K562 (cell line): ENCODE data around the gene SLC25A10. TPM values are rescaled to one million over a fixed set of nuclear protein-coding genes. Genes with fewer than 3 reads are reported as not detected.

ENCODE experiments used
- MAZ ChIP-seq, 2 experiments: fragments of 450-650 bp in 1 of 2; sonication (generic) in 1 of 2; formaldehyde crosslinking; IDR thresholded peaks in 1 of 2; conservative IDR thresholded peaks in 1 of 2; 2 replicates each; pipeline versions ENCODE4 v1.4.0 to v1.5.0; 2020; ENCODE audit warnings: mild to moderate bottlenecking in 1 of 2, missing genetic modification reagents in 1 of 2
- MGA ChIP-seq: fragments of 450-650 bp; IDR thresholded peaks from 2 replicates; pipeline ENCODE4 v1.6.1; 2016; ENCODE audit warnings: mild to moderate bottlenecking, moderate library complexity
- SMARCE1 ChIP-seq: fragments of 450-650 bp; IDR thresholded peaks from 2 replicates; pipeline ENCODE4 v1.7.1; 2016; ENCODE audit warnings: mild to moderate bottlenecking
- ZNF133 ChIP-seq: fragments of 250-450 bp; sonication (Bioruptor Pico); IDR thresholded peaks from 2 replicates; pipeline ENCODE4 v1.4.0; 2020; ENCODE audit warnings: mild to moderate bottlenecking
- polyA plus RNA-seq, 8 experiments: library from polyadenylated mRNA; depleted of rRNA in 4 of 8; stranded (reverse) in 5 of 8; unstranded in 3 of 8; fragments of >200 nt; fragmentation: Nextera tagmentation in 2 of 8; fragmentation: Illumina TruSeq in 1 of 8; extraction: Ambion mirVana in 2 of 8; extraction: Trizol in 1 of 8; gene quantifications; 2 replicates each; pipeline versions ENCODE4 v1.2.1 to v1.2.3, GENCODE V29; 2011 to 2014; ENCODE audit warnings: inconsistent platforms in 1 of 8, missing spikeins in 1 of 8
- total RNA-seq, 7 experiments: library from RNA; depleted of rRNA in 6 of 7; stranded (reverse); fragments of >200 nt in 6 of 7; fragmentation: Illumina TruSeq in 2 of 7; extraction: Trizol in 2 of 7; gene quantifications; 2 replicates each; pipeline versions ENCODE4 v1.2.1 to v1.2.3, GENCODE V29; 2011 to 2021; ENCODE audit warnings: low replicate concordance in 1 of 7
- TF ChIP-seq, protein P1 (sequence below): sonication (generic); formaldehyde crosslinking; IDR thresholded peaks from 2 replicates; pipeline ENCODE4 v1.5.0; 2020; ENCODE audit warnings: missing genetic modification reagents

SLC25A10 gene
- total and polyA plus RNA-seq, 9 of the 15 experiments (the other 6 are each of a cell fraction or from before 2014, with no cell fraction given): 0.10 to 85.6 (median 34.3) TPM

DNA sequence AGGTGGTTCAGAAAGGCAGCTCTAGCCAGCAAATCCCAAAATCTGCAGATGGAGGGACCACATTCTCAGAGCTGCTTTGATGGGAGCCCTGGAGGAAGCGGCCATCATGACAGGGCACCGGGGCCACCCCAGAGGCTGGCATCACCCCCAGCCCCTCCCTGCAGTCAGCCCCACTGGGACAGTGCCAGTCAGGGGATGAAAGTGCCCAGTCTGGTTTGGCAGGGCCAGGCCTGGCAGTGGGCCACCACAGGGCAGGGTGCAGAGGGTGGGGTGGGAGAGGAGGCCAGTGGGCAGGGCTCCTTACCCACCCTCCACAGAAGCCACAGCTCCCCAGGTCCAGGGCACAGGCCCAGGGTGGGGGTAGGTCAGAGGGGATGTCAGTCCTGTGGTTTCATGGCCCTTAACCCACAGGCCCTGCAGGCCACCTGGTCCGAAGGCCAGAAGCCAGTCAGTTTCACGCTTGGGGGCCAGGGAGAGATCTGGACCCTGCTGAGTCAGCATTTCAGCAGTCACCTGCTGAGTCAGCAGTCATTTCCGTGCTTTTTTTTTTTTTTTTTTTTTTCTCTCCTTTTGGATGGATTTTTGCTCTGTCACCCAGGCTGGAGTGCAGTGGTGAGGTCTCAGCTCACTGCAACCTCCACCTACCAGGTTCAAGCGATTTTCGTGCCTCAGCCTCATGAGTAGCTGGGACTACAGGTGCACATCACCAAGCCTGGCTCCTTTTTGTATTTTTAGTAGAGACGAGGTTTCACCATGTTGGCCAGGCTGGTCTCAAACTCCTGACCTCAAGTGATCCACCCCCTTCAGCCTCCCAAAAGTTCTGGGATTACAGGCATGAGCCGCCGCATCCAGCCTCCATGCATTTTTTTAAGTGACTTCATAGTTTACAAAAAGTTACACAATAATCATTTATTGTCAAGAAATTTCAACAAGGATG is 10.4 kb downstream of the SLC25A10 start (continued):
- no peak for TF ChIP-seq ZNF133 (CRISPR knock-in tag)
- TF ChIP-seq, protein P1, sequence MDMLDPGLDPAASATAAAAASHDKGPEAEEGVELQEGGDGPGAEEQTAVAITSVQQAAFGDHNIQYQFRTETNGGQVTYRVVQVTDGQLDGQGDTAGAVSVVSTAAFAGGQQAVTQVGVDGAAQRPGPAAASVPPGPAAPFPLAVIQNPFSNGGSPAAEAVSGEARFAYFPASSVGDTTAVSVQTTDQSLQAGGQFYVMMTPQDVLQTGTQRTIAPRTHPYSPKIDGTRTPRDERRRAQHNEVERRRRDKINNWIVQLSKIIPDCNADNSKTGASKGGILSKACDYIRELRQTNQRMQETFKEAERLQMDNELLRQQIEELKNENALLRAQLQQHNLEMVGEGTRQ (CRISPR knock-in tag): no peak
- no peak for TF ChIP-seq MGA
- peak; percentile 71 for TF ChIP-seq SMARCE1
- TF ChIP-seq MAZ (CRISPR knock-in tag; conservative IDR thresholded peaks at IDR 0.05 in 1 of 2, IDR thresholded peaks at IDR 0.05 in 1 of 2): 0 out of 4 replicates have a peak, but pooled peaks of 1 of the 2 experiments have one; percentile 27
